NCI-H774 (cell line): ENCODE measurements around the gene B4GALNT1.
A peak's percentile ranks its signal among the peaks of the same experiment; 100 is the strongest.

Source experiments
- DNase-seq: peaks from one replicate; lab custom pipeline; 2025; lab: John Stamatoyannopoulos, UW

B4GALNT1 gene

GRCh38 chr12:57585156-57585555, 47.8 kb downstream of the B4GALNT1 start:
- DNase-seq = no peak

- no peak for DNase-seq
Observed at GRCh38 chr12:57584690-57585089, 48.3 kb downstream of the B4GALNT1 start.

- DNase-seq = no peak
Observed at GRCh38 chr12:57584050-57584449, 49.0 kb downstream of the B4GALNT1 start.

- peak; percentile 71 for DNase-seq
Observed at GRCh38 chr12:57583008-57583831, 49.8 kb downstream of the B4GALNT1 start.

- no peak for DNase-seq
Observed at GRCh38 chr12:57582440-57582839, 50.6 kb downstream of the B4GALNT1 start.

GRCh38 chr12:57581802-57582201, 51.2 kb downstream of the B4GALNT1 start:
- DNase-seq = no peak

GRCh38 chr12:57580466-57580795, 52.6 kb downstream of the B4GALNT1 start:
- DNase-seq = no peak

GRCh38 chr12:57579677-57580465, 53.1 kb downstream of the B4GALNT1 start:
- DNase-seq = no peak

GRCh38 chr12:57579011-57579410, 54.0 kb downstream of the B4GALNT1 start:
- no peak for DNase-seq

GRCh38 chr12:57577981-57578758, 54.8 kb downstream of the B4GALNT1 start:
- no peak for DNase-seq

- DNase-seq = no peak
Observed at GRCh38 chr12:57576613-57577160, 56.3 kb downstream of the B4GALNT1 start.
